Smooth muscle cell of the brain vasculature (primary cell): Measurements from ENCODE around the gene BEND5.
A peak's percentile ranks its signal among the peaks of the same experiment; 100 is the strongest.

Experiments
- DNase-seq: peaks from one replicate; pipeline ENCODE4 v3.0.0-alpha.2; 2012; ENCODE audit warnings: low read depth, low spot score

BEND5 gene

DNA sequence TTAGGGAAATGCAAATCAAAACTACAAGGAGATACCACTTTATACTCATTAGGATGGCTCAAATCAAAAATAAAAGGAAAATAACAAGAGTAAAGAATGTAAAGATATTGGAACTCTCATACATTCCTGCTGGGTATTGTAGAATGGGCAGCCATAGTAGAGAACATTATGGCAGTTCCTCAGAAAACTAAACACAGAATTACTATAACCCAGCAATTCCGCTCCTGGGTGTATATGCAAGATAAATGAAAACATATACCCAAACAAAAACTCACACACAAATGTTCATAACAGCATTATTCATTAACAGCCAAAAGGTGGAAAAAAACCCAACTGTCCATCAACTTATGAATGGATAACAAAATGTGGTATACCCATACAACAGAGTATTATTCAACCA is 11.4 kb downstream of the BEND5 start:
- DNase-seq = no peak

DNA sequence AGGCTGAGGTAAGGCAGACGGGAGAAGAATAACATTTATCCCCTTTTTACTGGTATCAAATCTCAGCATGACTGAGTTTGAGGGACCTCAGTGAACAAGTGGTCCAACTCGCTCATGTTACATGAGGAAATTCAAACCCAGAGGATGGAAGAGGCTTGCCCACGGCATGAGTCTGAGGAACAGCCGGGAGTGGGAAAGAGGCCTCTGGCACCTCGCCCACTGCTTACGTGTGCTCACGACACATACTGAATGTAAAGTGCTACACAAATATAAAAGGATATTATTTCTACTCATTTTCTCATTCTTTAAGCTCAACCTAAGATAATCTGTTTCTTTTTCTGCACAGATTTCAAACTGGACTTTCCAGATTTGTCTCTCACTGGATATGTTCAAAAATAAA is 14.7 kb downstream of the BEND5 start:
- DNase-seq = no peak

DNA sequence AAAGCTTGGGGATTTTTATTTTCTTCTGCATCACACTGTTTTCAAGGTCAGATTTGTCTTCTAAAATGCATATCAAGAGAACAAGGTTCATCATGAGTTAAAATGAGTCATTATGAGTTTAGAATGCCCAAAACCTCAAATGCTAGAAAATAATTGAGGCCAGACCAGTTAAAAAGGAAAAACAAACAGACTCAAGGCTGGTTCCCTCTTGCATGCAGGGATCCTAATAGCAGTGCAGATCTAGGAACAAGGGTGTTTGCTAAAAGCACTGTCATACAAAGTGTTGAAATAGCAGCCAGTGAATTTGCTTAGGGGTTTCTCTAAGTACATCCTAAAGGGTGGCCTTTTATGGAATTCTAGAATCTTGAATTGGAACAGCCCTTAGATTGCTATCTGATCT is 15.3 kb downstream of the BEND5 start:
- no peak for DNase-seq

DNA sequence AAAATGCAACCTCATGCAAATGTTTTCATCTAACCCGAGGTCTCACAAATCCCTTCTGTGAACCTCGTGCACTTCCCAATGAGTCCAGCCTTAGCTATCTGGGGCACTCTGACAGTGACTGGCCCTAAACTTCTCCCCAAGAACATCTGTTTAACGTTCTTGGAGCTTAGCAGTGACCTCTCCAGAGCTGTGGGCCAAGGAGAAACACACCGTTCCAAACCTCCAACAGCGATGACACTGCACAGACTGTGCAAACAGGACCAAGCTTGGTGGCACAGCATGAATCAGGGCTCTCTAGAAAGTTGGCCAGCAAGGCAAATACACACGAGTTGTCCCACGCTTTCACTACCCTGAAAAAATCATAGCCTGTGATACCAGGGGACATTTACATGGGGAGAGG is 15.8 kb downstream of the BEND5 start:
- no peak for DNase-seq

DNA sequence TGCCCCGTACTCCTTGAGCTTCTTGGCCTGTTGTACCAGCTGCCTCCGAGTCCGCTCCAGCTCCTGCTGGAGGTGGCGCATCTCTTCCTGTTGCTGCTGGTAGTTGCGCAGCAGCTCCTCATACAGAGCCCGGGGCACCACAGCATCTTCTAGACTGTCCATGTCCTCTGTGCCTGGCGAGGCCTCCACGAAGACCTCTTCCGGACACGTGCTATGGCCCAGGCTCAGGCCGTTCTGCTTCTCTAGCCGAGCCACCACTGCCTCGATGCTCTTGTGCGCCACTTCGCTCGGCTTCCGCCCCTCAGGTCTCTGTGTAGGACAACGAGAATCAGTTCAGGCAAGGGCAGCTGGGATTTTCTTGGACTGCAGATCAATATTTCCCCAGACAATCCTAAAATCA is 17.7 kb downstream of the BEND5 start:
- no peak for DNase-seq

- no peak for DNase-seq
Observed at GRCh38 chr1:48757363-48757762, 19.3 kb downstream of the BEND5 start.

- DNase-seq = no peak
Observed at GRCh38 chr1:48756683-48757316, 19.9 kb downstream of the BEND5 start.

- no peak for DNase-seq
Observed at GRCh38 chr1:48753293-48753692, 23.4 kb downstream of the BEND5 start.

DNA sequence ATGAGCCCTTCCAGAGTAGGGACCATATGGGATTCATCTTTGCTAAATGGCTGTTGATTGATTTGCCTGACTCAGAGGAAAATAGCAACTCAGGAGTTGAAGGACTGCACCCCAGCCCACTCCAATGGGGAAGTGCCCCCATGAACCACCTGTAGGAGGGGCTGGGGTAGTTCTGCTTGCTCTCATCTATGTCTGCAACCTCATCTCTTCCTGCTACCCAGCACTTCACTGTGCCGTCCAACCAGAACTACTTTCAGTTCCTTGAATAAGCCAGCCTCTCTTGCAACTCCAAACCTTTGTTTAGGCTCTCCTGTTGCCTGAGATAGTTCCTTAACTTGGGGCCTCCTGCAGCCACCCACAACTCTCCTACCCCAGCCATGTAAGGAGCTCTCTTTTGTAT is 26.6 kb downstream of the BEND5 start:
- no peak for DNase-seq

- DNase-seq = no peak
Observed at GRCh38 chr1:48749068-48749467, 27.6 kb downstream of the BEND5 start.

GRCh38 chr1:48746906-48747305 is 29.8 kb downstream of the BEND5 start:
- no peak for DNase-seq

DNA sequence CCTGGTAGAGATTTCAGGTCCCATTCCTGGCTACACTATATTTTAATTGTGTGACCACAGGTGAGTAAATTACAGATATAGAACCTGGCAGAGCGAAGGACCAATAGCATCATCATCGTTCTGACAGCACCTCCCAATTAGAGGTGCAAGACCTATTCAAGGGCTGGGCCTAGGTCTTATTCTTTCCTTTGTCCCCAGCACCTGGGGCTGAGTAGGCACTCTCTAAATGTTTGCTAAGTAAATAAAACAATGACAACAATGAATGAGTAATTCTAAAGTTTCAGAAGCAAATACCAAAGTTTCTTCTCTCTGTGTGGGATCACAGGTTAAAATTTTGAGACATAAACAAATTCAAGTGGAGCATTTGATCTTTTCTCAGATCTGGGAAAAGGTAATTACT is 32.7 kb downstream of the BEND5 start:
- DNase-seq = no peak

DNA sequence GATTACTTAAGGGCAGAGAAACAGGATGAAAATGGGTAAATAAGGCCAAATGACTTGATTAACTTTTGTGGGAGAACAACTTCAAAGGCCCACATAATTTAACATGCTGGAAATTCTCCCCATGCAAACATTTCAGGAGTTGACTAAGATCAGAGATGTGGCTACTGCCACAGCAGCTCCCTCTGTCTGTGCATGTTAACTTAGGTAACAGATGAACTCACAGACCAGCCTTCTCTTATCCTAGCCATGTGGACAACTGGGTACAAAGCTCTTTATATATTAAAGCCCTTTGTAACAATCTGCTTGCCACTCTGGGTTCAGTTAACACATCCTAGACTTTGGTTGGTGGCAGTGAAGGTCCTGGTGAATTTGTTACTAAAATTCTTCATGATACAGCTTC is 33.2 kb downstream of the BEND5 start:
- DNase-seq = no peak

DNA sequence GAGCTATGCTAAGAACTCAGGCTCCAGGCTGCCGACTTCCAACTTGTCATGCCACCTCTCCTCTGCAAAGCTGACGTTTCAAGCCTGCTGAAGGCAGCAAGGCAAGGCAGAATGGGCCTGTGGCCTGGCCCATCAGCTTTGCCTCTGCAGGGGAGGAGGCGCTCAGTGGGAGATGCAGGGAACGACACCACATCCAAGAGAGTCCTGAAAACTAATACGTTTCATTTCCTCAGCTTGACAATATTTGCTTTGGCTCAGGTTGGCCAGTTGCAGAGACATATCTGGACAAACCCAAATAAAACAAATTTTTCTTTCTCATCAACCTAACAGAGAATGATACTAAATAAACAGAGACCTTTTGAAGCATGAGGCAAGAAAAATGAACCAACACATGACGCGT is 35.3 kb downstream of the BEND5 start:
- peak; percentile 76 for DNase-seq

- DNase-seq = no peak
Observed at GRCh38 chr1:48740621-48741020, 36.1 kb downstream of the BEND5 start.

- DNase-seq = no peak
Observed at GRCh38 chr1:48739091-48739490, 37.6 kb downstream of the BEND5 start.

DNA sequence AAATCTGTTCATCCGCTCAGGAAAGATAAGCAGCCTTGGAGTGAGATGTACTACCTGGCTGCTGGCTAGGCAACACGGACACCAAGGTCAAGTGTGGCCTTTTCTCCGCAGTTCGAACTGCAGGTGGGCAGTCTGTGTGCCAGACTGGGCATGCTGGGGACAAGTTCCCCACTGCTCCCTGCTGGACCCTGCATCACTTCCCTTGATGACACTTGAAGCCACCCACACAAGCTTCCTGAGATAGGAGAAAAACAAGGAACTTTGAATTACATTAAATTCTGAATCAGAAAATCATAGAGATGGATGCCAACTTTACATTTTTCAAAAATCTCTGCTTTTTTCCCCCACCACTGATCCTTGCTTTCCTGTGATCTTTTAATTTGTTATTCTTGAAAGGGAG is 38.3 kb downstream of the BEND5 start:
- no peak for DNase-seq

- no peak for DNase-seq
Observed at GRCh38 chr1:48735796-48736195, 40.9 kb downstream of the BEND5 start.

GRCh38 chr1:48730164-48730910 is 46.4 kb downstream of the BEND5 start:
- DNase-seq = no peak

- DNase-seq = no peak
Observed at GRCh38 chr1:48728584-48728983, 48.1 kb downstream of the BEND5 start.

GRCh38 chr1:48726557-48727215 is 50.0 kb downstream of the BEND5 start:
- no peak for DNase-seq

GRCh38 chr1:48726139-48726538 is 50.6 kb downstream of the BEND5 start:
- no peak for DNase-seq
